Activated naive CD4-positive, alpha-beta T cell treated with anti-CD3 and anti-CD28 coated beads for 36 hours (primary cell): ENCODE results near the gene NOTCH1. TPM values are rescaled to one million over a fixed set of nuclear protein-coding genes. Genes with fewer than 3 reads are reported as not detected.

Experiments used
- CTCF ChIA-PET: fragments of 350-600 bp; sonication (Branson Sonifier 250); formaldehyde crosslinking; loops from one replicate; lab custom pipeline; 2021; ENCODE audit warnings: antibody characterized with exemption; lab: Charles Lee
- DNase-seq: peaks from one replicate; pipeline ENCODE4 v3.0.0-alpha.2; 2020
- H3K27ac Mint-ChIP-seq: one replicate; pipeline ENCODE4 v1.8.0; 2021; ENCODE audit warnings: mild to moderate bottlenecking, mixed read lengths
- H3K27me3 Mint-ChIP-seq: one replicate; pipeline ENCODE4 v1.8.0; 2021; ENCODE audit warnings: low read depth, mixed read lengths
- H3K36me3 Mint-ChIP-seq: one replicate; pipeline ENCODE4 v1.8.0; 2021; ENCODE audit warnings: low read depth, mixed read lengths
- H3K4me1 Mint-ChIP-seq: one replicate; pipeline ENCODE4 v1.8.0; 2021; ENCODE audit warnings: low read depth, mixed read lengths
- H3K4me3 Mint-ChIP-seq: one replicate; pipeline ENCODE4 v1.8.0; 2021; ENCODE audit warnings: mild to moderate bottlenecking, moderate library complexity, mixed read lengths
- H3K9me3 Mint-ChIP-seq: one replicate; pipeline ENCODE4 v1.8.0; 2021; ENCODE audit warnings: mixed read lengths
- intact Hi-C: fragments of 100-400 bp; cut with micrococcal nuclease; formaldehyde crosslinking; loops from one replicate; pipeline ENCODE4 v1.15.1; 2023
- total RNA-seq, 2 experiments: library from RNA; stranded (reverse); gene quantifications; one replicate each; pipeline ENCODE4 v1.2.3, GENCODE V29; 2021

The NOTCH1 gene
- total RNA-seq, 2 experiments from 2014 or later, result 71.4 to 80.2 TPM

- intact Hi-C loops, result loop anchor here (2.0 to 10.0 kb wide), 3 partner anchors 373 to 763 kb away; partner anchors contain the start of genes CAMSAP1 and TUBB4B
- peaks cover 17% of the 10 kb centered on the region for H3K36me3 Mint-ChIP-seq
- peak; percentile 53 for DNase-seq
- H3K9me3 Mint-ChIP-seq, result no peaks in the 10 kb centered on the region
- CTCF ChIA-PET, result no interaction called here
- peak overlapping the region; percentile 93 for H3K27ac Mint-ChIP-seq
- peaks cover 38% of the 10 kb centered on the region for H3K4me1 Mint-ChIP-seq
- no peaks in the 10 kb centered on the region for H3K27me3 Mint-ChIP-seq
- peak overlapping the region; percentile 99 for H3K4me3 Mint-ChIP-seq
These were observed 63.6 kb downstream of the NOTCH1 start for GRCh38 chr9:136482046-136482792.

- CTCF ChIA-PET, result no interaction called here
- no peak for DNase-seq
These were observed 64.3 kb downstream of the NOTCH1 start for GRCh38 chr9:136481558-136481957.

GRCh38 chr9:136476369-136477150 lies 69.3 kb downstream of the NOTCH1 start:
- intact Hi-C loops, result loop anchor here (5.0 kb wide), 1 partner anchor 54 kb away; no protein-coding TSS in a partner anchor
- Mint-ChIP-seq H3K4me1 (peaks cover 28% of the 10 kb centered on the region), H3K27ac (peak overlapping the region; percentile 50), H3K4me3 (no peak overlapping the region), H3K9me3 (no peaks in the 10 kb centered on the region), H3K36me3 (peaks cover 30% of the 10 kb centered on the region), H3K27me3 (no peaks in the 10 kb centered on the region)
- CTCF ChIA-PET, result no interaction called here
- no peak for DNase-seq

More at GRCh38 chr9:136481558-136481957, 64.3 kb downstream of the NOTCH1 start:
- Mint-ChIP-seq H3K4me3 (peak overlapping the region; percentile 99), H3K27me3 (no peaks in the 10 kb centered on the region), H3K4me1 (peaks cover 38% of the 10 kb centered on the region), H3K27ac (peak overlapping the region; percentile 93), H3K36me3 (peaks cover 21% of the 10 kb centered on the region), H3K9me3 (no peaks in the 10 kb centered on the region)
- intact Hi-C loops, result loop anchor here (5.0 to 10.0 kb wide), 2 partner anchors 574 to 763 kb away; partner anchors contain the start of genes CAMSAP1 and TUBB4B

GRCh38 chr9:136474974-136475865 lies 70.6 kb downstream of the NOTCH1 start:
- Mint-ChIP-seq H3K27ac (no peak overlapping the region), H3K27me3 (no peaks in the 10 kb centered on the region), H3K4me3 (no peak overlapping the region), H3K4me1 (peaks cover 18% of the 10 kb centered on the region), H3K9me3 (no peaks in the 10 kb centered on the region), H3K36me3 (peaks cover 29% of the 10 kb centered on the region)
- CTCF ChIA-PET, result no interaction called here
- DNase-seq, result no peak
- intact Hi-C loops, result loop anchor here (5.0 kb wide), 1 partner anchor 53 kb away; no protein-coding TSS in a partner anchor

GRCh38 chr9:136474021-136474640 lies 71.7 kb downstream of the NOTCH1 start:
- peaks cover 27% of the 10 kb centered on the region for H3K36me3 Mint-ChIP-seq
- H3K4me1 Mint-ChIP-seq, result peaks cover 12% of the 10 kb centered on the region

GRCh38 chr9:136473354-136473721 lies 72.5 kb downstream of the NOTCH1 start:
- Mint-ChIP-seq H3K4me1 (peaks cover 5% of the 10 kb centered on the region), H3K27me3 (no peaks in the 10 kb centered on the region), H3K4me3 (no peak overlapping the region), H3K36me3 (peaks cover 23% of the 10 kb centered on the region), H3K27ac (no peak overlapping the region), H3K9me3 (no peaks in the 10 kb centered on the region)
- CTCF ChIA-PET, result no interaction called here
- intact Hi-C loops, result no loop called here
- no peak for DNase-seq

More at GRCh38 chr9:136474021-136474640, 71.7 kb downstream of the NOTCH1 start:
- H3K27me3 Mint-ChIP-seq, result no peaks in the 10 kb centered on the region
- H3K9me3 Mint-ChIP-seq, result no peaks in the 10 kb centered on the region
- intact Hi-C loops, result no loop called here
- no peak overlapping the region for H3K4me3 Mint-ChIP-seq
- CTCF ChIA-PET, result no interaction called here
- DNase-seq, result no peak
- H3K27ac Mint-ChIP-seq, result no peak overlapping the region

GRCh38 chr9:136472640-136473353 lies 73.1 kb downstream of the NOTCH1 start:
- Mint-ChIP-seq H3K27me3 (no peaks in the 10 kb centered on the region), H3K9me3 (no peaks in the 10 kb centered on the region), H3K4me1 (peaks cover 2% of the 10 kb centered on the region), H3K27ac (no peak overlapping the region), H3K36me3 (peaks cover 23% of the 10 kb centered on the region), H3K4me3 (no peak overlapping the region)
- DNase-seq, result no peak
- CTCF ChIA-PET, result no interaction called here
- intact Hi-C loops, result no loop called here

GRCh38 chr9:136471802-136472487 lies 73.9 kb downstream of the NOTCH1 start:
- Mint-ChIP-seq H3K4me3 (no peak overlapping the region), H3K27me3 (no peaks in the 10 kb centered on the region), H3K27ac (no peak overlapping the region), H3K4me1 (peaks cover 2% of the 10 kb centered on the region), H3K36me3 (peaks cover 23% of the 10 kb centered on the region), H3K9me3 (no peaks in the 10 kb centered on the region)
- DNase-seq, result no peak
- CTCF ChIA-PET, result no interaction called here
- intact Hi-C loops, result no loop called here

GRCh38 chr9:136470792-136471469 lies 74.9 kb downstream of the NOTCH1 start:
- Mint-ChIP-seq H3K4me3 (no peak overlapping the region), H3K36me3 (peaks cover 24% of the 10 kb centered on the region), H3K9me3 (no peaks in the 10 kb centered on the region), H3K4me1 (peaks cover 2% of the 10 kb centered on the region), H3K27ac (no peak overlapping the region), H3K27me3 (no peaks in the 10 kb centered on the region)
- intact Hi-C loops, result no loop called here
- no peak for DNase-seq
- CTCF ChIA-PET, result interaction anchor here (0.6 kb wide), 1 partner anchor 81 kb away, joined by 4 read pairs; no protein-coding TSS in a partner anchor

- peaks cover 2% of the 10 kb centered on the region for H3K4me1 Mint-ChIP-seq
- no peaks in the 10 kb centered on the region for H3K9me3 Mint-ChIP-seq
- DNase-seq, result no peak
- no peak overlapping the region for H3K4me3 Mint-ChIP-seq
- peaks cover 25% of the 10 kb centered on the region for H3K36me3 Mint-ChIP-seq
- H3K27ac Mint-ChIP-seq, result no peak overlapping the region
- intact Hi-C loops, result no loop called here
- CTCF ChIA-PET, result interaction anchor here (0.6 kb wide), 1 partner anchor 80 kb away, joined by 4 read pairs; no protein-coding TSS in a partner anchor
- H3K27me3 Mint-ChIP-seq, result no peaks in the 10 kb centered on the region
These were observed 75.5 kb downstream of the NOTCH1 start for GRCh38 chr9:136470356-136470755.
